ENCODE measurements around the gene PSMD1. TPM values are rescaled to one million over a fixed set of nuclear protein-coding genes. Genes with fewer than 3 reads are reported as not detected.

The PSMD1 gene
- total and polyA plus RNA-seq, 2 experiments from 2014 or later = 148 to 177 TPM

DNA sequence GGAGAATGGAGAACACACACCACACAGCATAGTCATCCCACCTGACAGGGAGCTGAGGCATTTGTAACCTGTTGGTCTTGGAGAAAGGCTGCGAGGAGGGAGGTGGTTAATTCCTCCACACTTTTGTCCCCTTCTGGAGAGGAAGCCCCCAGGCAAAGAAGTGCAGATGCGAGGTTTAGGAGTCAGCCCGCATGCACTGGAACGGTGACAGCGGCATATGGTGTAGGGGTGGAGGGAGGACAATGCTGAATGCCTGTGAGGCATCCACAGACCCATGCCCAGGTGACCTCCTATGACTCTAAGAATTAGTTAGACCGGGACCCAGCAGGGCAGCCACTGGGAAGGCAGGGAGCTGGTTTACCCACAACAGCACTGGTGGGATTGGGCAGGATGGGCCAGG is 48.5 kb upstream of the PSMD1 start:
- no peaks in the 10 kb centered on the region for H3K9me2 ChIP-seq (ENCODE audit: insufficient read depth)
- TF ChIP-seq NANOG (IDR thresholded peaks at IDR 0.05; ENCODE audit: borderline replicate concordance) (no peak), ZNF114 (CRISPR knock-in tag; IDR thresholded peaks at IDR 0.05) (no peak), EZH2 (IDR thresholded peaks at IDR 0.05; ENCODE audit: low read depth, unreplicated experiment) (no peak), CREB1 (CRISPR knock-in tag; IDR thresholded peaks at IDR 0.05; ENCODE audit: low read depth) (no peak), EZH2phosphoT487 (IDR thresholded peaks at IDR 0.05; ENCODE audit: unreplicated experiment) (no peak), POLR2AphosphoS5 (IDR thresholded peaks at IDR 0.05; ENCODE audit: low read depth) (no peak), ZNF331 (CRISPR knock-in tag; IDR thresholded peaks at IDR 0.05; ENCODE audit: low read depth) (no peak), JUNB (IDR thresholded peaks at IDR 0.05; ENCODE audit: unreplicated experiment) (no peak), STAT1 (IDR thresholded peaks at IDR 0.05; ENCODE audit: unreplicated experiment) (no peak)
- TF ChIP-seq, protein P1, sequence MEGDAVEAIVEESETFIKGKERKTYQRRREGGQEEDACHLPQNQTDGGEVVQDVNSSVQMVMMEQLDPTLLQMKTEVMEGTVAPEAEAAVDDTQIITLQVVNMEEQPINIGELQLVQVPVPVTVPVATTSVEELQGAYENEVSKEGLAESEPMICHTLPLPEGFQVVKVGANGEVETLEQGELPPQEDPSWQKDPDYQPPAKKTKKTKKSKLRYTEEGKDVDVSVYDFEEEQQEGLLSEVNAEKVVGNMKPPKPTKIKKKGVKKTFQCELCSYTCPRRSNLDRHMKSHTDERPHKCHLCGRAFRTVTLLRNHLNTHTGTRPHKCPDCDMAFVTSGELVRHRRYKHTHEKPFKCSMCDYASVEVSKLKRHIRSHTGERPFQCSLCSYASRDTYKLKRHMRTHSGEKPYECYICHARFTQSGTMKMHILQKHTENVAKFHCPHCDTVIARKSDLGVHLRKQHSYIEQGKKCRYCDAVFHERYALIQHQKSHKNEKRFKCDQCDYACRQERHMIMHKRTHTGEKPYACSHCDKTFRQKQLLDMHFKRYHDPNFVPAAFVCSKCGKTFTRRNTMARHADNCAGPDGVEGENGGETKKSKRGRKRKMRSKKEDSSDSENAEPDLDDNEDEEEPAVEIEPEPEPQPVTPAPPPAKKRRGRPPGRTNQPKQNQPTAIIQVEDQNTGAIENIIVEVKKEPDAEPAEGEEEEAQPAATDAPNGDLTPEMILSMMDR (conservative IDR thresholded peaks at IDR 0.05; ENCODE audit: low read depth in 2 of 2) = no peak
- TF ChIP-seq, protein P2, sequence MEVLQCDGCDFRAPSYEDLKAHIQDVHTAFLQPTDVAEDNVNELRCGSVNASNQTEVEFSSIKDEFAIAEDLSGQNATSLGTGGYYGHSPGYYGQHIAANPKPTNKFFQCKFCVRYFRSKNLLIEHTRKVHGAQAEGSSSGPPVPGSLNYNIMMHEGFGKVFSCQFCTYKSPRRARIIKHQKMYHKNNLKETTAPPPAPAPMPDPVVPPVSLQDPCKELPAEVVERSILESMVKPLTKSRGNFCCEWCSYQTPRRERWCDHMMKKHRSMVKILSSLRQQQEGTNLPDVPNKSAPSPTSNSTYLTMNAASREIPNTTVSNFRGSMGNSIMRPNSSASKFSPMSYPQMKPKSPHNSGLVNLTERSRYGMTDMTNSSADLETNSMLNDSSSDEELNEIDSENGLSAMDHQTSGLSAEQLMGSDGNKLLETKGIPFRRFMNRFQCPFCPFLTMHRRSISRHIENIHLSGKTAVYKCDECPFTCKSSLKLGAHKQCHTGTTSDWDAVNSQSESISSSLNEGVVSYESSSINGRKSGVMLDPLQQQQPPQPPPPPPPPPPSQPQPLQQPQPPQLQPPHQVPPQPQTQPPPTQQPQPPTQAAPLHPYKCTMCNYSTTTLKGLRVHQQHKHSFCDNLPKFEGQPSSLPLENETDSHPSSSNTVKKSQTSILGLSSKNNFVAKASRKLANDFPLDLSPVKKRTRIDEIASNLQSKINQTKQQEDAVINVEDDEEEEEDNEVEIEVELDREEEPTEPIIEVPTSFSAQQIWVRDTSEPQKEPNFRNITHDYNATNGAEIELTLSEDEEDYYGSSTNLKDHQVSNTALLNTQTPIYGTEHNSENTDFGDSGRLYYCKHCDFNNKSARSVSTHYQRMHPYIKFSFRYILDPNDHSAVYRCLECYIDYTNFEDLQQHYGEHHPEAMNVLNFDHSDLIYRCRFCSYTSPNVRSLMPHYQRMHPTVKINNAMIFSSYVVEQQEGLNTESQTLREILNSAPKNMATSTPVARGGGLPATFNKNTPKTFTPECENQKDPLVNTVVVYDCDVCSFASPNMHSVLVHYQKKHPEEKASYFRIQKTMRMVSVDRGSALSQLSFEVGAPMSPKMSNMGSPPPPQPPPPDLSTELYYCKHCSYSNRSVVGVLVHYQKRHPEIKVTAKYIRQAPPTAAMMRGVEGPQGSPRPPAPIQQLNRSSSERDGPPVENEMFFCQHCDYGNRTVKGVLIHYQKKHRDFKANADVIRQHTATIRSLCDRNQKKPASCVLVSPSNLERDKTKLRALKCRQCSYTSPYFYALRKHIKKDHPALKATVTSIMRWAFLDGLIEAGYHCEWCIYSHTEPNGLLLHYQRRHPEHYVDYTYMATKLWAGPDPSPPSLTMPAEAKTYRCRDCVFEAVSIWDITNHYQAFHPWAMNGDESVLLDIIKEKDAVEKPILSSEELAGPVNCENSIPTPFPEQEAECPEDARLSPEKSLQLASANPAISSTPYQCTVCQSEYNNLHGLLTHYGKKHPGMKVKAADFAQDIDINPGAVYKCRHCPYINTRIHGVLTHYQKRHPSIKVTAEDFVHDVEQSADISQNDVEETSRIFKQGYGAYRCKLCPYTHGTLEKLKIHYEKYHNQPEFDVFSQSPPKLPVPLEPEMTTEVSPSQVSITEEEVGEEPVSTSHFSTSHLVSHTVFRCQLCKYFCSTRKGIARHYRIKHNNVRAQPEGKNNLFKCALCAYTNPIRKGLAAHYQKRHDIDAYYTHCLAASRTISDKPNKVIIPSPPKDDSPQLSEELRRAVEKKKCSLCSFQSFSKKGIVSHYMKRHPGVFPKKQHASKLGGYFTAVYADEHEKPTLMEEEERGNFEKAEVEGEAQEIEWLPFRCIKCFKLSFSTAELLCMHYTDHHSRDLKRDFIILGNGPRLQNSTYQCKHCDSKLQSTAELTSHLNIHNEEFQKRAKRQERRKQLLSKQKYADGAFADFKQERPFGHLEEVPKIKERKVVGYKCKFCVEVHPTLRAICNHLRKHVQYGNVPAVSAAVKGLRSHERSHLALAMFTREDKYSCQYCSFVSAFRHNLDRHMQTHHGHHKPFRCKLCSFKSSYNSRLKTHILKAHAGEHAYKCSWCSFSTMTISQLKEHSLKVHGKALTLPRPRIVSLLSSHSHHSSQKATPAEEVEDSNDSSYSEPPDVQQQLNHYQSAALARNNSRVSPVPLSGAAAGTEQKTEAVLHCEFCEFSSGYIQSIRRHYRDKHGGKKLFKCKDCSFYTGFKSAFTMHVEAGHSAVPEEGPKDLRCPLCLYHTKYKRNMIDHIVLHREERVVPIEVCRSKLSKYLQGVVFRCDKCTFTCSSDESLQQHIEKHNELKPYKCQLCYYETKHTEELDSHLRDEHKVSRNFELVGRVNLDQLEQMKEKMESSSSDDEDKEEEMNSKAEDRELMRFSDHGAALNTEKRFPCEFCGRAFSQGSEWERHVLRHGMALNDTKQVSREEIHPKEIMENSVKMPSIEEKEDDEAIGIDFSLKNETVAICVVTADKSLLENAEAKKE (CRISPR knock-in tag; IDR thresholded peaks at IDR 0.05) = no peak
- TF ChIP-seq, protein P3, sequence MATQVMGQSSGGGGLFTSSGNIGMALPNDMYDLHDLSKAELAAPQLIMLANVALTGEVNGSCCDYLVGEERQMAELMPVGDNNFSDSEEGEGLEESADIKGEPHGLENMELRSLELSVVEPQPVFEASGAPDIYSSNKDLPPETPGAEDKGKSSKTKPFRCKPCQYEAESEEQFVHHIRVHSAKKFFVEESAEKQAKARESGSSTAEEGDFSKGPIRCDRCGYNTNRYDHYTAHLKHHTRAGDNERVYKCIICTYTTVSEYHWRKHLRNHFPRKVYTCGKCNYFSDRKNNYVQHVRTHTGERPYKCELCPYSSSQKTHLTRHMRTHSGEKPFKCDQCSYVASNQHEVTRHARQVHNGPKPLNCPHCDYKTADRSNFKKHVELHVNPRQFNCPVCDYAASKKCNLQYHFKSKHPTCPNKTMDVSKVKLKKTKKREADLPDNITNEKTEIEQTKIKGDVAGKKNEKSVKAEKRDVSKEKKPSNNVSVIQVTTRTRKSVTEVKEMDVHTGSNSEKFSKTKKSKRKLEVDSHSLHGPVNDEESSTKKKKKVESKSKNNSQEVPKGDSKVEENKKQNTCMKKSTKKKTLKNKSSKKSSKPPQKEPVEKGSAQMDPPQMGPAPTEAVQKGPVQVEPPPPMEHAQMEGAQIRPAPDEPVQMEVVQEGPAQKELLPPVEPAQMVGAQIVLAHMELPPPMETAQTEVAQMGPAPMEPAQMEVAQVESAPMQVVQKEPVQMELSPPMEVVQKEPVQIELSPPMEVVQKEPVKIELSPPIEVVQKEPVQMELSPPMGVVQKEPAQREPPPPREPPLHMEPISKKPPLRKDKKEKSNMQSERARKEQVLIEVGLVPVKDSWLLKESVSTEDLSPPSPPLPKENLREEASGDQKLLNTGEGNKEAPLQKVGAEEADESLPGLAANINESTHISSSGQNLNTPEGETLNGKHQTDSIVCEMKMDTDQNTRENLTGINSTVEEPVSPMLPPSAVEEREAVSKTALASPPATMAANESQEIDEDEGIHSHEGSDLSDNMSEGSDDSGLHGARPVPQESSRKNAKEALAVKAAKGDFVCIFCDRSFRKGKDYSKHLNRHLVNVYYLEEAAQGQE (IDR thresholded peaks at IDR 0.05; ENCODE audit: unreplicated experiment) = no peak
- TF ChIP-seq, protein P4, sequence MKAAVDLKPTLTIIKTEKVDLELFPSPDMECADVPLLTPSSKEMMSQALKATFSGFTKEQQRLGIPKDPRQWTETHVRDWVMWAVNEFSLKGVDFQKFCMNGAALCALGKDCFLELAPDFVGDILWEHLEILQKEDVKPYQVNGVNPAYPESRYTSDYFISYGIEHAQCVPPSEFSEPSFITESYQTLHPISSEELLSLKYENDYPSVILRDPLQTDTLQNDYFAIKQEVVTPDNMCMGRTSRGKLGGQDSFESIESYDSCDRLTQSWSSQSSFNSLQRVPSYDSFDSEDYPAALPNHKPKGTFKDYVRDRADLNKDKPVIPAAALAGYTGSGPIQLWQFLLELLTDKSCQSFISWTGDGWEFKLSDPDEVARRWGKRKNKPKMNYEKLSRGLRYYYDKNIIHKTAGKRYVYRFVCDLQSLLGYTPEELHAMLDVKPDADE (IDR thresholded peaks at IDR 0.05) = no peak
- H3F3A ChIP-seq (replicated peaks; ENCODE audit: low read depth) = no peaks in the 10 kb centered on the region
- no peak for ATAC-seq
- no peak overlapping the region for H2AFZ ChIP-seq
- no peaks in the 10 kb centered on the region for H3K79me2 ChIP-seq (replicated peaks; ENCODE audit: insufficient read depth)
- Mint-ChIP-seq H3K36me3 (ENCODE audit: low read depth) (peaks cover 10% of the 10 kb centered on the region), H3K27ac (no peak overlapping the region), H3K9me3 (peaks cover 19% of the 10 kb centered on the region), H3K4me3 (no peak overlapping the region), H3K27me3 (ENCODE audit: insufficient read depth, low read depth, poor library complexity) (peaks cover 12% of the 10 kb centered on the region), H3K4me1 (peaks cover 4% of the 10 kb centered on the region)
- no peaks in the 10 kb centered on the region for H3K36me3 ChIP-seq (ENCODE audit: insufficient read depth)
- H3K4me3 ChIP-seq = no peak overlapping the region
- H3K27me3 ChIP-seq (ENCODE audit: insufficient read depth) = no peaks in the 10 kb centered on the region
- no peak overlapping the region for H3K27ac ChIP-seq (ENCODE audit: low read depth)
- no peak for DNase-seq (ENCODE audit: low spot score)
- H4K20me1 ChIP-seq (replicated peaks; ENCODE audit: insufficient read depth) = no peaks in the 10 kb centered on the region
- H3K4me1 ChIP-seq (ENCODE audit: insufficient read depth) = no peaks in the 10 kb centered on the region
- H3K4me2 ChIP-seq = no peak overlapping the region

Data from GM23338 (cell line).